HFF-Myc (cell line): ENCODE data around the gene ZNF524.
A peak's percentile ranks its signal among the peaks of the same experiment; 100 is the strongest.

Experiments used
- DNase-seq: peaks from one replicate; pipeline ENCODE4 v3.0.0-alpha.2; 2011; ENCODE audit warnings: low read depth; ENCODE audit errors: extremely low read depth
- H3K4me3 ChIP-seq: replicated peaks from 2 replicates; pipeline ENCODE4 v1.5.1; 2011; ENCODE audit warnings: low read depth, mild to moderate bottlenecking, control low read depth, low read length
- TF ChIP-seq, protein P1 (sequence below): IDR thresholded peaks from 2 replicates; pipeline ENCODE4 v1.5.1; 2012; ENCODE audit warnings: mild to moderate bottlenecking, low read depth, low read length, control low read depth; ENCODE audit errors: missing control alignments

ZNF524 gene

DNA sequence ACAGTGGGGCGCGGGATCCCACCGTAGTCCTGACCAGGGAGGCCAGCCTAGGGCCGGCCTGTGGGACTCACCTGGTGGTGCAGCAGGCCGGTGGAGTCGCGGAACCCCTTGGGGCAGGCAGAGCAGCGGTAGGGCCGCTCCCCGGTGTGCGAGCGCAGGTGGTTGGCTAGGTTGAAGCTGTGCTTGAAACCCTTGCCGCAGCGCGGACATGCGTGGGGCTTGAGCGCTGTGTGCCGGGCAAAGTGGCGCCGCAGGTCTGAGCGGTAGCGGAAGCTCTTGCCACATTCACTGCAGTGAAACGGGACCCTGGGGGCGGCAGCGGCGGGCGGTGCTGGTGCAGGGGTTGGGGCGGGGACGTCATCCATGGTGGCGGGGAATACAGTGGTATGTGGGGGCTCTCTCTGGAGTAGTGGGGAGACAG lies 2.6 kb upstream of the ZNF524 start:
- TF ChIP-seq, protein P1, sequence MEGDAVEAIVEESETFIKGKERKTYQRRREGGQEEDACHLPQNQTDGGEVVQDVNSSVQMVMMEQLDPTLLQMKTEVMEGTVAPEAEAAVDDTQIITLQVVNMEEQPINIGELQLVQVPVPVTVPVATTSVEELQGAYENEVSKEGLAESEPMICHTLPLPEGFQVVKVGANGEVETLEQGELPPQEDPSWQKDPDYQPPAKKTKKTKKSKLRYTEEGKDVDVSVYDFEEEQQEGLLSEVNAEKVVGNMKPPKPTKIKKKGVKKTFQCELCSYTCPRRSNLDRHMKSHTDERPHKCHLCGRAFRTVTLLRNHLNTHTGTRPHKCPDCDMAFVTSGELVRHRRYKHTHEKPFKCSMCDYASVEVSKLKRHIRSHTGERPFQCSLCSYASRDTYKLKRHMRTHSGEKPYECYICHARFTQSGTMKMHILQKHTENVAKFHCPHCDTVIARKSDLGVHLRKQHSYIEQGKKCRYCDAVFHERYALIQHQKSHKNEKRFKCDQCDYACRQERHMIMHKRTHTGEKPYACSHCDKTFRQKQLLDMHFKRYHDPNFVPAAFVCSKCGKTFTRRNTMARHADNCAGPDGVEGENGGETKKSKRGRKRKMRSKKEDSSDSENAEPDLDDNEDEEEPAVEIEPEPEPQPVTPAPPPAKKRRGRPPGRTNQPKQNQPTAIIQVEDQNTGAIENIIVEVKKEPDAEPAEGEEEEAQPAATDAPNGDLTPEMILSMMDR = no peak
- no peak overlapping the region for H3K4me3 ChIP-seq
- no peak for DNase-seq

DNA sequence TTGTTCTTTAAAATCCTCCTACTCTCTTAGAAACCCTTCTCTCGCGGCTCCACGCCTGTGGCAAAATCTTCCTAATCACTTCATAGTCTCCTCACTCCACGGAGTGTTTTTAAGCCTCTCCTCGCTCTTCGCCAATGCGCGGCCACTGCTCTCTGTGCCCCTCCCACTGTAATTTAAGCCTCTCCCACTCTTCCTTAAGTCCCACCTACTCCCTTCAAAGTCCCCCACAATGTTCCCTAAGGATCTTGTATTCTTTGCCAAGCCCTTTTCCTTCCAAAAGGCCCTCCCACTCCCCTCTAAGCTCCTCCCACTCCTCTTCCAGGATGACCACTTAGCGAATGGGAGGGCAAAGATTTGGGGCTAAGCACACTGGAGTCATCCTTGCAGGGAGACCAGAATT lies 2.1 kb upstream of the ZNF524 start:
- no peak for DNase-seq
- H3K4me3 ChIP-seq = no peak overlapping the region
- TF ChIP-seq, protein P1 = no peak

DNA sequence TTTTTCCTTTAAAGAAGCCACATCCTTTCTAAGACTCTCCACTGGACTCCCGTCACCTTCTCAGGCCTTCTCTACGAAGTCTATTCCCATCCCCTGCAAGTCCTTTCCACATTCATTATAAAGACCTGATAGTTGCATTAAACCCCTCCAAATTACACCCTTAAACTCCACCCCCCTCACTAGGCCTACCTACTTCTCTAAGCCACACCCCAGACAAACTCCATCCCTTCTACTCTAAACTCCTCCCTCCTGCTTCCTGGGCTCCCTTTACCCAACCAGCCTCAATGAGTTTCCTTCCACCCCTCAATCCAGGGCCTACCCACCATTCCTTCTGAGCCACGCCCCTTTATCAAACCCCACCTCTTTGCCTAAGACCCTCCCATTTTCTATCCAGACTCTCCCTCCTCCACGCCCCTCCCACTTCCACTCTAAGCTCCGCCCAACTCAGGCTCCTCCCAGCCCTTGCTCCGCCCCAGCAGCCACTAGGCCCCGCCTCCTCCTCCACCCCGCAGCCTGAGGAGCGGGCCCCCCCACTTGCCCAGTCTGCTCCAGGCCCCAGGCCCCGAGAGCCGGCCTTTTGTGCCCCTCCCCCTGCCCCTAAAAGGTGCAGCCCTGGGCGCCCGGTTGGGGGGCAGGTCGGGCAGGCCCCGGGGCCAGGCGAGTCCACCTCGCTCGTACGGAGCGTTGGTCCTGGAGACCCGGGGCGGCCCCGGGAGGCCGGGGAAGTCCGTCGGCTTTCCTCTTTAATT lies 1.2 kb upstream of the ZNF524 start:
- DNase-seq = peak; percentile 87
- TF ChIP-seq, protein P1 = no peak
- H3K4me3 ChIP-seq = peak overlapping the region; percentile 80

DNA sequence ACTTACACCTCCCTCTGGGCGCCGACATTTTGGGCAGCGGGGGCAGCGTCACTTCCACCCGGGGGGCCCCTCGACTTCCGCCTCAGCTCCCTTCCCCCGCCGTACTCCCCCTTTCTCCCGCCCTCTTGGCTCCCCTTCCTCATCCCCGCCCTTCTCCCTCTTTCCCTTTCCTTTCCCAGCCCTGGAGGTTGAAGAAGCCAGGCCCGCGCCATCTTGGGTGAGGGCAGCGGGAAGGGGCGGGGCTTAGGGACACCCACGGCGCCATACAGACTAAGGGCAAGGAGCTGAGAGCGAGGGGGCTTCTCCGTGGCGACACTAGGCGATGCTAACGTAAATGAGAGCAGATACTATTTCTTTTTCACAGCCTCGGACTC lies 633 bp upstream of the ZNF524 start, which contains the start of gene FIZ1:
Gene FIZ1 (minus strand): TSS at position 50 of the 374 bp plus-strand sequence. CDS start 1,652 bp downstream, outside the sequence.
- TF ChIP-seq, protein P1 = no peak
- peak within 1 kb of the TSS; percentile 80 for H3K4me3 ChIP-seq
- DNase-seq = peak; percentile 92

DNA sequence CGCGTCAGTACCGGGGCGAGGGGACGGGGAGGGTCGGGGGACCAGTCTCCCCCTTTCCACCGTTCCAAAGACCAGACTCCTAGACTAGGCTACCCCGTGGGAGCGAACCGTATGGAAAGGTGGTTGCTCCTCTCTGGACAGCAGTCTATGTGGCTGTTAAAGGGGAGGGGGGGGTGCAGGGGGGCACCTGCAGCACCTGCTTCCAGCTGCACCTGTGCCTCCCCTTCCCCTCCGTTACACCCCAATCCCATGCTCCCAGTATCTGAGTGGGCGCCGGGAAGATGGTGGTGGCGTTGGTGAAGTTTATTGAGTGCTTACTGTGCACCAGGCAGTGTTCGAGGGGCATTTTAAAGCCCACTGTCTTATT lies 557 bp downstream of the ZNF524 start:
- H3K4me3 ChIP-seq = peak overlapping the region; percentile 80
- DNase-seq = no peak
- TF ChIP-seq, protein P1 = no peak

DNA sequence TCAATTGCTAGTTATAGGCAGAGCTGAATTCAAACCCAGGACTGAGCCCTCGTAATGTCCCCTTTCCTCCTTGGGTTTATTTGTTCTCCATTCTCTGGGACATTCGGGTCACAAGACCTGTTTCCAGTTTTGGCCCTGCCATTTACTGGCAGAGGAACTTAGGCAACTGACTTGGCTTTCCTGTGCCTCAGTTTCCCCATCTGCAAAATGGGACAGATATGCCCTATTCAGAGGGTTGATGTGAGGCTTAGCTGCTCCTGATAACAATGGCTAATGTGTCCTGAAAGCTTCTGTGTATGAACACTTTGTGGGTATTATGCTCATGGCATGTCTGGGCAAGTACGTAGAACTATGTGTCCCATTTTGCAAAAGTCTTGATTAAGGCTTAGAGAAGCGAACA lies 996 bp downstream of the ZNF524 start:
- peak overlapping the region; percentile 80 for H3K4me3 ChIP-seq
- no peak for DNase-seq

More for the DNA sequence above, 996 bp downstream of the ZNF524 start:
- TF ChIP-seq, protein P1 = no peak
